ENCODE data around the gene PTGIS. TPM values are rescaled to one million over a fixed set of nuclear protein-coding genes. Genes with fewer than 3 reads are reported as not detected.

PTGIS gene
- polyA plus RNA-seq, 1 donor = 22.2 TPM

DNA sequence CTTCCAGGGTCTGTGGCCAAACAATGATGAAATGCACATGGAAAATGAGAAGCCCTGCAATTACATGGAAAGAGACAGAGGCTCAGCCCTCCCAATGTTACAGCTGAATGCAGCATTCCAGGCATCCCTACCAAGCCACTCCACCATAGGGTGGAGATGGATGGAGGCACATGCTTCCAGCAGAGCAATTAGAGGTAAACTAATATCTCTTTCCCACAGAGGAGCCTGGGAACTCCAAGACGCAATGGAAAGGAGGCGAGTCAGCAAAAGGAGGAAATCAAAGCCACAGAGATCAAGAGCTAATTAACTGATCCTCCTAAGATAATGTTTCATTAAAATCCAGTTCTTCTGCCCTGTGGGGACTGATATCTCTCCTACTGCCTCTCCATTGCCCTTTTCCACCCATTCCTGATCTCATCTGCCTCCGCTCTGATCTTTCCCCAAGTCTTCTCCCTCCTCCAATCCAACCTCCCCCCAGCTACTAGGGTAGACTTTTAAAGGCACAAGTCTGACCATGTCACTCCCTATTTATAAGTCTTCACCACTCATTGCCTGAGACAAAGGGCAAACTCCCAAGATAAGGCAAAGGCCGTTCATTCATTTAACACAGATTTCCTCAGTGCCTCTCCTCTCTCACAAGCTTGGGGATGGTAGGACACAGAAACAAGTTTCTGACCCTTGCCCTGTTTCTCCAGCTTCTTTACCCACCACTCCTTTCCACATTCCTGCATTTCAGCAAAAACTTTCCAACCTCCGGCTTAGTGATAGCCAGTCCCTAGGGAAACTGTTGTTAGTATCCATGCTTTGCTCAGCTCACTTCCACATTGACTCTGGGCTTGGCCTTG lies 71.2 kb downstream of the PTGIS start:
- DNase-seq (ENCODE audit: low read depth) = no peak

DNA sequence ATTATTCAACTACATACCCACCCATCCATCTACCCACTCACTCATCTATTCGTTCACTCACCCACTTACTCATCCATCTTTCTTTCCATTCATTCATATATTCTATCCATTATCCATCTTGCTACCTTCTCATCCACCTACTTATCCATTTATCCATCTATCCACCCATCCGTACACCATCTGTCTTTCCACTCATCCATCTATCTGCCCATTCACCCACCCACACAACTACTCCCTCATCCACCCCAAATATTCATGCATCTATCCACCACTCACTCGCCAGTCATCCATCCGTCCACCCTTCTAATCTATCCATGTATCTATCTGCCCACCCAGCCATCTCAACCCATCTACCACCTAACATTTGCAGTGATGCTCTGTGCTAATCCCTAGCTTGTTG lies 71.9 kb downstream of the PTGIS start:
- no peak for DNase-seq (ENCODE audit: low read depth)

DNA sequence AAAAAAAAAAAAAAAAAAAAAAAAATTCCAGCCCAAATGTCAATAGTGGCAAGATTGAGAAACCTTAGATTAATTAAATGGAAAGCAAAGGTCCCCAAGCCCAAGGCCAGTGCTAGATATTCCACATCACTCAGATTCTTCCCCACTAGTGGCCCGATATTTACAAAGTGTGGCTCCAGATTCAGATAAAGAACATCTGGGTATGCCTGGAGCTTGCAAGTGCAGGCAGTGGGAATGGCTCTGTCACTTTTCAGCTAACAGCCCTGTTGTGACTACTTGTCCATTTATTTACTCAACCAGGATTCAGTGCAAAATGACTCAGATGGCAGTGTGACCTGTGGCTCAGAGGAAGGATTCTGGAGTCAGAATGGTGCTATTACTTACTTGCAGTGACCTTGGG lies 77.2 kb downstream of the PTGIS start:
- DNase-seq (ENCODE audit: low read depth) = no peak

DNA sequence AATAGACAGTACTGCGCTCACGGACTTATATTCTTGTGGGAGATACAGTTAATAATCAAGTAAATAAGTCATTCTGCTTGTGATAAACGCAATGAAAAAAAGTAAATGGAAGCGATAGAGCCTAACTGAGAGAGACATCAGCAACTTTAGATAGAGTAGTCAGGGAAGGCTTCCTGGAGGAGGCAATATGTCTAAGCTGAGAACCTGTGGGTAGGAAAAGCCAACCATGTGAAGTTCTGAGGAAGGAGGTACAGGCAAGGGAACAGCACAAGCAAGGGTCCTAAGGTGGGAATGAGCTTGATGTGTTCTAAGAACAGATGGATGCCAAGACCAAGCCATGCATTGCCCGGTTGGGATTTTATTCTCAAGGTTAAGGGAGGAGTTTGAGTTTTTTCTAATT lies 78.2 kb downstream of the PTGIS start:
- no peak for DNase-seq (ENCODE audit: low read depth)

DNA sequence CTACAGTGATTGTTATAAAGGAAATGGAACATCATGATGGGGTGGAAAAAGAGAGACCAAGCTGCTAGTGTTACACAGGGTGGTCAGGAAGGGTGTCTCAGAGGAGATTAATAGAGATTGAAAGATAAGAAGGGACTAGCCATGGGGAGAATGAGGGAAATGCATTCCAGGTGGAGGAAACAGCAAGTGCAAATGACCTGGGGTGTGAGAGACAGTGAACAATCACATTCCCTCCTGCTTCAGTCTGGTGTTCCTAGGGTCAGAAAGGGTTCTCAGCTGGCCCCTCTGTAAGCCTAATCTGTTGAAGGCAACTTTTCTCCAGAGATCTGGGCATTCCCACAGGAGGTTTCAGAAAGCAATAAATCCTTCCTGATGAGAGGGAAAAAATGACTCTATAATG lies 81.9 kb downstream of the PTGIS start:
- DNase-seq (ENCODE audit: low read depth) = no peak

DNA sequence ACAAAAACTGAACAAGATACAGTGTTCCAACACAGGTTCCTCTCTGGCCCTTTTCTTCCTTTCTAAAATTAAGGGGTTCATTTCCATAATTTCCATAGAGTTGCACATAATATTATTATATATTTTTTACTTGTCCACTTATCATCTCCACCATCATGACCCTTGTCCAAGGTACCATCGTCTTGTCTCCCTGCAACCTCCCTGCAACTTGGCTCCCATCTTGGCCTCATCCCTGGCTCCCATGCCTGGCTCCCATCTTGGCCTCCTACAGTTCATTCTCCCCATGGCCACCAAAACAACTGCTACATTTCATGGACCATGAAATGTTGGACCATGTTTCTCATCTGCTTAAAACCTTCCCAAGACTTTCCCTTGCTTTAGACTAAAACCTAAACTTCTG lies 82.4 kb downstream of the PTGIS start:
- no peak for DNase-seq (ENCODE audit: low read depth)

DNA sequence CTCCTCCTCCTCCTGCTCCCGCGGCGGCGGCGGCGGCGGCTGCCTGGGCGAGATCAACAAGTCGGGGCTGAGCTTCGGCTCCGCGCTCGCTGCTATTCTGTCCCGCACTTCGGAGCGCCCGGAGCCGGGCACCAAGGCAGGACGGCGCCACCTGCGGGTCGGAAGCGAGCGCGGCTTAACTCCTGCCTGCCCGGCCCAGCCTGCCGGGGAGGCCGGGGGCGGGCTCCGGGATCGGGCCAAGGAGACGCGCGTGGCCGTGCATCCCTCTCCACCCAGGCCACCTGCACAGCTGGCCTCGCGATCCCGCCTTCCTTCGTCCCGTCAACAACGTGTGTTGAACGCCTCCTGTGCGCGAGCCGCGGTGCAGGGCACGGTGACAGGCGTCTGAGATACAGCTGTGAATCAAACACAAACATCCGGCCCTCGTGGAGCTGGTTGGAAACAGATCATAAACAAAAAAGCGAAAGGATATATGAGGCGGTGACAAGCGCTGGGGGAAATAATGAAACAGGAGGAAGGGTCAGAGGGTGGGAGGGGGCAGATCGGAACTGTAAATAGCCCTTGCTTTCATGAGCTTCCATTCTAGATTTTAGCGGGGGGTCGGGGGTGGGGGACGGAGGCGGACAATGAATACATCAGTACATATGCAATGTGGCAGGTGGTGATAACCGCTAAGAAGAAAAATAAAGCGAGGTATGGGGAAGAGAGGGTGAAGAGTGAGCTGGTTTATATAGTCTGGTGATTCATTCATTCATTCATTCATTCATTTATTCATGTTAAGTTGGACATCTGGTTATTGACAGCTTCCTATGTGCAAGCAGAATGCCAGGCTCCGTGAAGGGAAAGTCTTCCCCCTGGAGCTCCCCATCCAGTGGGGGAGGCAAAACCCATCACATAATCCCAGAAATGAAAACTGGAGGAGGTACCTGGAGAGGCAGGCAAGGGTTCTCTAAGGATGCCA lies 83.5 kb downstream of the PTGIS start:
- DNase-seq (ENCODE audit: low read depth) = no peak

DNA sequence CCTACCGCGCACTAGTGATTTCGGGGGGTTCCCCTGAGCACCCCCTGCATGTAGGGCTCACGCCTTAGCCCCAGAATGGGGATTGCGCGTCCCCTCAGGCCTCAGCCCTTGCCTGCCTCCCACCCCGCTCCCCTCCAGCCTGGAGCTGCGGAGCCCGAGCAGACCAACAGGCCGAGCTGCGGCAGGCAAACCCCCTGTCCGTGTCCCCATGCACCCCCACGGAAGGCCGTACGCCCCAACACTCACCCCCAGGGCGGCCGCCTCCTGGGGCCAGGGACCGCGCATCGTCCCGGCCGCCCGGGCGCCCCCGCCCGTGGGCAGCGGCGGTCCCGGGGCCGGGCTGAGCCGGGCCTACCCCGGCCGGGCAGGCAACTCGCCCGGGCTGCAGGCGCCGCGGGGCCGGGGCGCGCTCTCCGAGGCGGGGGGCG lies 84.2 kb downstream of the PTGIS start:
- no peak for DNase-seq (ENCODE audit: low read depth)

DNA sequence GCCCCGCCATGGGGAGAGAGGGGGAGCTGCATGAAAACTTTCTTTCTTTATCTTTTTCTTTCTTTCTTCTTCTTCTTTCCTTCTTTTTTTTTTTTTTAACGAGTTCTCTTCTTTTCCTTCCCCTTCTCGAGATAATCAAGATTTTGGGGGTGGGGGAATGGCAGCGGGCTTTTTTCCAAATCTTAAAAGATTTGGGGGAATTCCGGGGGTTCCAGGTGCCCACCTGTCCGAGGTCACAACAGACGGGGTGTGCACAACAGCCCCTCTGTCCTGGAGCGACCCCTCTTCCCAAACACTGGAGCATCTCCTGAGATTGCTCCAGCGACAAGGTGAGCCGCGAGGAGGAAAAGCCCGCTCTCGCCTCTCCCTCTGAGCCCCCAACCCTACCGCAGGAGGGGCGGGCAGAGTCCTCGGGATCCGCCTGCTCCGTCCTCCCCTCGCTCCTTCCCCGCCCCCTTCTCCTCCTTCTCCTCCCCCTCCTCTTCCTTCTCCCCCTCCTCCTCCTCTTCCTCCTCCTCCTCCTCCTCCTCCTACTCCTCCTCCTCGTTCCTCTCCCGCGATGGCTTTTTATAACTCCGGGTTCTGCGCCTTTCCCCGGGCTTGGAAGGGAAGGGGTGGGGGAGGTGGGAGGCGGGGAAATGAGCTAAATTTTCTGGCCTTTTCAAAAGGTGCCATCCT lies 84.8 kb downstream of the PTGIS start:
- no peak for DNase-seq (ENCODE audit: low read depth)

DNA sequence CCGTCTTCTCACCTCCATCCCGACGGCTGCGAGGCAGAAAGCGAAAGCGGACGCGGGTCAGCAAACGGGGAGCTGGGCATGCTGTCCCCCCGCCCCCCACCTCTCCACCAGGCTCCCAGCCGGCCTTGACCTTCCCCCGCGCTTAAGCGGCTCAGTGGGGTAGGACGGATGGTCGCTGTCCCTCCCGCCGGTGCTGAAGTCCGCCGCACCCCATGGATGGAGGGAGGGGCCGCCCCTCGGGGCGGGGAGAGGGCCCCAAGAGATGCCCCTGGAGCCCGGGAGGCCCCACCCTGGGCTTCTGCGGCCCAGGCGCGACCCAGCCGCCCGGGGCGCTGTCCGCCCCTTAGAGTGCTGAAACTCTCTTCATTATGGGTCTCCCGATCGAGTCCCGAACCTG lies 85.3 kb downstream of the PTGIS start, which contains the start of gene KCNB1:
TSS of gene KCNB1 (minus strand) at position 48 of the 397 bp plus-strand sequence. CDS start 188 bp downstream, outside the sequence.
- peak; percentile 26 for DNase-seq (ENCODE audit: low read depth)

DNA sequence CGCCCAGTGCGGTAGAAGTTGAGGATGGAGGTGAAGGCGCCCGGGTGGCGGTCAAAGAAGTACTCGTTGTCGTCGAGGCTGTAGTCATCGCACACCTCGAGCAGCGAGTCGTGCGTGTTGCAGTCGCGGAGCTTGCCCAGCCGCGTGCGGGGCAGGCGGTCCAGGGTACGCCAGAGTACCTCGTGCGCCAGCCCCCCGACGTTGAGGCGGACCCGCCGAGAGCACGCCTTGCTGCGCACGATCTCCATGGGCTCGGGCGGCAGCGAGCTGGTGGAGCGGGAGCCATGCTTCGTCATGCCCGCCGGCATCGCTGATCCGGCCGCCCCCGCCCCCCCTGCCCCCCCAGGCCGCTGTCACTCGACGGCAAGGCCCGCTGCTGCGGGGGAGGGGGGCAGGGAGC lies 85.8 kb downstream of the PTGIS start:
- no peak for DNase-seq (ENCODE audit: low read depth)

DNA sequence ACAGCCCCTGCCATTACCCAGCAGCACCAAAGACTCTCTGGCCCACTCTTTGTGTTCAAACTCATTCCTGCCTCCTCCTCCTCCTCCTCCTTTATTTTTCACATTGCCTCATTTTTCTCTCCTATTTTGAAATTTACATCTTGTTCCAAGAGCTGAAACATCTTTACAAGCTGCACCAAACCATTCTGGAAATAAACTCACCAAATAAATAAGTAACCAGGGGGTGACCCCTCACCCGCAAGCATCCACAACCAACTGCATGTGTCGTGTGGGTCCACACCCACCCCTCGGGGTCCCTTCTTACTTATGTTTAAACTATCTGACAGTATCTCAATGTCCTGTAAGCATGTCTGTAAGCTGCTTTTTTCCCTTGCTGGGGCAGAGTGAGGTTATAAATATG lies 86.8 kb downstream of the PTGIS start:
- DNase-seq (ENCODE audit: low read depth) = no peak

DNA sequence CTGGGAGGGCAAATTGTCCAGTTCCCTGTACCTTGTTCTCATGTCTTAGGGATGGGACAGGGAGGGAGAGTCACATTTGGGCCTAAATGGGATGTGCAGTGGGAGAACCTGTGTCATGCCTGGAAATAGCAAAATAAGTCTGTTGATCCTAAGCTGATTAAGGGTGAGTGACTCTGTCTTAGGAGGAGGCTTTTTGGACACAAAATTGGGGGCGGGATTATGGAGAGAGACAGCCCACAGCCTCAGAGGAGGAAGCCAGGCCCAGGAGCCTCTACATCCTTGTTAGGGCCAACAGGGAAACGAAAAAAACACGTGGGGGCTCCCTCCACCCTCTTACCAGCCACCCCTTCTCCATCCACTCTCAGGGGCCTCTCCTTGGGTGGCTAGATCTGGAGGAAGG lies 87.7 kb downstream of the PTGIS start:
- no peak for DNase-seq (ENCODE audit: low read depth)

DNA sequence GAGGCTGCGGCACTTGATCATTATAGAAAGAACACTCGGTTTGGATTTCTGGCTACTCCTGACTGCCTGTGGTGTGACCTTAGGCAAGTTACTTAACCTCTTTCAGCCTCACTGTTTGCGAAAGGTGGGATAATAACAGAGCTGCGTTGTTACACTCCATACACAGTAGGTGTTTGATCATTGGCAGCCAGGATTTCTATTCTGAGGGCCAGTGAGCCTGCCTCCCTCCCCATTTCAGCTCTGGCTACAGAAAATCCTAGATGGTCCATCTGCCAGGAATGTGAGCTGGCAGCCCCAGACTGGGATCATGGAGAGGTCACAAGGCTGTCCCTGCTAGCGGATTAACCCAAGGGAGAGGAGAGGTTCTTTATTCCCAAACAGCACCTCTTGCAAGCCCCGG lies 88.2 kb downstream of the PTGIS start:
- DNase-seq (ENCODE audit: low read depth) = no peak

DNA sequence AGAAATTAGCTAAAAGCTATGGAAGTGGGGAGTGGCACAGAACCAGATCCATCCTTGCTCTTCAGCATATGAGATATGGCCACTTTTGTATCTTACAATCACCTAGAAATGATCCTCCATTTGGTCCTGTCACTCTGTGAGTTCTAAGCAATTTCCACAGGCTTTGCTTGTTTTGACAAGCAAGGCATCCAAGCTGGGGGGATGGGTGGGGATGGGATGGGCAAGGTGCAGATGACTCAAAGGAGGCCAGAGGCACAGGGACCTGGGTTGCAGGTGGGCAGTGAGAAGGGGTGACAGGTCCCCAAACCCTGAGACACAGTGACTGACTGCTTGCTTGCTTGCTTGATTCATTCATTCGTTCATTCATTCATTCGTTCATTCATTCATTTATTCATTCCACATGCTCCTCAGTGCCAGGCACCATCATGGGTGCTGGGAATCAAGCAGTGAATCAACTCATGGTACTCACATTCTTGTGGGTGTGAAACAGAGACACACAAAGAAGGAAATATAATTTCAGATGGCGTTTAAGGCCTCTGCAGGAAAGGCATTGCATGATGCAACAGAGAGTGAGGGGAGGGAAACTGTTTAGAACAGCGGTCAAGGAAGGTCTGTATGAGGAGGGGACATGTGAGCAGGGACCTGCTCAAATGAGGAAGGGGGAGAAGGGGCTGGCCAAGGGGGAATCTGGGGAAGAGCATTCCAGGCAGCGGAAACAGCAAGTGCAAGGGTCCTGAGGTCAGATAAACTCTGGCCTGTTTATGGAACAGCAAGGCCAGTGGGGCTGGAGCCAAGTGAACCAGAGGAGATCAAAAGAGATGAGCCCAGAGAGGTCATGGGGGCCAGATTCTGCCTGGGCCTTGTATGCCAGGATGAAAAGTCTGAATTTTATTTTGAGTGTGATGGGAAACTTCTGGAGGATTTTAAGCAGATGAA lies 88.9 kb downstream of the PTGIS start:
- DNase-seq (ENCODE audit: low read depth) = no peak

DNA sequence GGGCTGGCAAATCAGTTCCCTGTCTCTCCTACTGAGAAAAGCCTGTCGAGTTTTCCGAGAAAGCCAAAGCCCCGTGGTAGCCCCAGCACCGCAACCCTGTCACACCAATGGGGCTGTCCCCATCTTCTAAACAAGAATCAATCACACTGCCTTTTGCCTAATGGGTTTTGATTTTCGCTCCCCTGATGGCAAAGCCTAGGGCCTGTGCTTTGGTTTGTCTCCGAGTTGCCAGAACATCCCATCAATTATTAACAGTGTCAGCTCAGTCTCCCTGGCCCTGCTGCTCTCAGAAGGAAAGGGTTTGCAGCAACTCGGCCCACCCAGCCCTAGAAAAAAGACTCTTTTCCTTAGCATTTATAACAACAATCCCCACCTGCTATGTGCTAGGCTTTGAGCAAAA lies 89.7 kb downstream of the PTGIS start:
- no peak for DNase-seq (ENCODE audit: low read depth)

DNA sequence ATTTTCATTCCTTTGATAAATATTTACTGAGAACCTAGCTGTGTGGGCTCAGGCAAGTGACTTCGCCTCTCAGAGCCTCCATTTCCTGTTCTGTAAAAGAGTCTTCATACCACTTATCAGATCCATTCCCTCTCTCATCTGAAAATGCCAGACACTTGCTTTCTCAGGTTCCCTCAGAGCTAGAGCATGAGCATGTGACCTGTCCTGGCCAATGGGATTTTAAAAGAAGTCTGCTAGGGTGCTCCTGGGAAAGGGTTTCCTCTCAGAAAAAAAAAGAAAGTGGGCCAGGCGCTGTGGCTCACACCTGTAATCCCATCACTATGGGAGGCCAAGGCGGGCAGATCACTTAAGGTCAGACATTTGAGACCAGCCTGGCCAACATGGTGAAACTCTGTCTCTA lies 90.7 kb downstream of the PTGIS start:
- DNase-seq (ENCODE audit: low read depth) = no peak

DNA sequence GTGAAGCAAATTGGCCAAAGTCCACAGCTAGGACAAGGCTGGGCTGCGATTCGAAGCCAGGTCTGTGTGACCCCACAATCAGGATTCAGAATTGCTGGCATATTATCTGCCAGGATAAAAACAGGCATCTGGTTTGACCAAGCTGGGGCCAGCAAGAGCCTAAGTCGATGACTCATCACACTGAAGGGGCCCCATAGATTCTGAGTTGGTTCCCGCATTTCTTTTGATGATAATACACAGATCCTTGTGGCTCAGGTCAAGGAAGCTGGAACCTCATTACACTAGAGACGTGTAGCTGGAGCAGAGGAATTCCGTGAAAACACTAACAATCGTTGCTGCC lies 92.0 kb downstream of the PTGIS start:
- no peak for DNase-seq (ENCODE audit: low read depth)

DNA sequence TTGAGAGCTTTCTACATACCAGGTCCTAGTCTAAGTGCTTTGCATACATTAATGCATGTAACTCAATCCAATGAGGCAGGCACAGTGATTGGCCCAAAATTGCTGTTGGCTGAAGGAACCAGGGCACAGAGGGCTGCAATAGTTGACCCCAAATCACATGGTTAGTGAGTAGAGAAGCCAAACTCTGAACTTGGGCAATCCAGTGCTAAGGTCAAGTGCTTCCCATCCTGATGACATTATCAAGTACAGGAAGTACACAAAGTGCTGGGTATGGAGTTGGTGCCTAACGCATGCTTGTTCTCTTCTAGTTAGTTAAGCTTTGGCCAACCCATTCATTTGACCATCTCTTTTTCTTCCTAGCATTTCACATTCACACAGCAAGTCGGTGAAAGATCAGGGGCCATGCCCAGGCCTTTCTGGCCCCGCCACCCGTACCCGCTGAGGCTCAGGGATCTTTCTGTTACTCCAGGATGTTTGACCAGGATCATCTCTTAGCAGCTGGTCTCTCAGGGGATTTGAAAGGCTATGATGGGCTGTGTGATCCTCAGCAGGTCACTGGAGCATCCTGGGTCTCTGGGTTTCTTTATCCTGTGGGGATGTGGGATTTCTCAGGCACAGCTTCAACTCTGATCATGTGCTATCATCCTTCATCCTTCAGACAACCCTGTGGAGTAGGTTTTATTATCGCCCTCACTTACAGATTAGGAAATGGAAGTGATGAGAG lies 92.5 kb downstream of the PTGIS start:
- DNase-seq (ENCODE audit: low read depth) = no peak

DNA sequence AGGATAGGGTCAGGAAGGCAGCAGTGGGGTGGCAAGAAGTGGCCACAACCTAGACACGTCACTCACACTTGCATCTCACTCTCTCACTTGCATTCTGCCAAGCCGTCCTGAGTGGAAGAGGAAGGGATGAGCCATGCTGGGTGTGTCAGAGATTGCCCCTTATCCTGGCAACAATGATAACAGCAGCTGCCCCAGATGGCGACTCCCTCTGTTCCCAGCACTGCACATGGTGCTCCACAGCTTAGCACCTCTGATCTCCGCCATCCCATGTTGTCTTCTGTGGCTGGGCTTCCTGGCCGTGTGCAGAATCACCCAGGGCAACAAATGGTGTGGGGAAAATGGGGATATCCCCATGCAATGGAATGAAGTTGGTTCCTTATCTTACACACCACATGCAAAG lies 96.5 kb downstream of the PTGIS start:
- DNase-seq (ENCODE audit: low read depth) = no peak
